Skin of body (tissue), 2 donors: Measurements from ENCODE around the gene GATAD2B. TPM values are rescaled to one million over a fixed set of nuclear protein-coding genes. Genes with fewer than 3 reads are reported as not detected.
A peak's percentile ranks its signal among the peaks of the same experiment; 100 is the strongest.

ENCODE experiments used
- DNase-seq: peaks from one replicate; lab custom pipeline; 2025; lab: John Stamatoyannopoulos, UW
- total RNA-seq: library from RNA; depleted of rRNA; stranded (reverse); fragments of >200 nt; gene quantifications from one replicate; pipeline ENCODE4 v1.2.3, GENCODE V29; 2014

The GATAD2B gene
- total RNA-seq, 1 donor from 2014 or later, result 12.6 TPM

- no peak for DNase-seq
Observed at GRCh38 chr1:153951801-153952200, 29.0 kb upstream of the GATAD2B start.

- no peak for DNase-seq
Observed at GRCh38 chr1:153951183-153951582, 28.4 kb upstream of the GATAD2B start.

GRCh38 chr1:153946622-153947241 lies 24.0 kb upstream of the GATAD2B start, which contains the start of gene DENND4B:
Gene DENND4B (minus strand): TSS chr1:153946718. CDS start chr1:153944374, 2,344 bp downstream.
- peak; percentile 58 for DNase-seq

- DNase-seq, result no peak
Observed at GRCh38 chr1:153945795-153946621, 23.2 kb upstream of the GATAD2B start.

GRCh38 chr1:153945131-153945794 lies 22.5 kb upstream of the GATAD2B start:
- no peak for DNase-seq

- DNase-seq, result no peak
Observed at GRCh38 chr1:153944827-153945117, 22.0 kb upstream of the GATAD2B start.

- DNase-seq, result no peak
Observed at GRCh38 chr1:153944005-153944826, 21.4 kb upstream of the GATAD2B start.

GRCh38 chr1:153942766-153943549 lies 20.2 kb upstream of the GATAD2B start:
- DNase-seq, result no peak

- DNase-seq, result no peak
Observed at GRCh38 chr1:153941826-153942725, 19.3 kb upstream of the GATAD2B start.

GRCh38 chr1:153940756-153941155 lies 18.0 kb upstream of the GATAD2B start:
- DNase-seq, result no peak

GRCh38 chr1:153939476-153939875 lies 16.7 kb upstream of the GATAD2B start:
- DNase-seq, result no peak

- DNase-seq, result no peak
Observed at GRCh38 chr1:153938996-153939395, 16.2 kb upstream of the GATAD2B start.

- DNase-seq, result no peak
Observed at GRCh38 chr1:153937331-153937730, 14.6 kb upstream of the GATAD2B start.

- no peak for DNase-seq
Observed at GRCh38 chr1:153936011-153936802, 13.4 kb upstream of the GATAD2B start.

GRCh38 chr1:153934746-153935145 lies 12.0 kb upstream of the GATAD2B start:
- no peak for DNase-seq

GRCh38 chr1:153933955-153934354 lies 11.2 kb upstream of the GATAD2B start:
- DNase-seq, result no peak

GRCh38 chr1:153933430-153933829 lies 10.7 kb upstream of the GATAD2B start:
- no peak for DNase-seq

- DNase-seq, result no peak
Observed at GRCh38 chr1:153932156-153933131, 9.7 kb upstream of the GATAD2B start.
